Stomach (tissue), 9 donors: ENCODE data around the gene NATD1. TPM values are rescaled to one million over a fixed set of nuclear protein-coding genes. Genes with fewer than 3 reads are reported as not detected.
"Not testable (repeated sequence)": the region's sequence is repeated elsewhere in the genome, so short reads cannot be mapped to it uniquely, and the experiment has no call there.

Experiments used
- DNase-seq, 2 donors: peaks; one replicate each; pipeline versions ENCODE4 v3.0.0 to v3.0.0-alpha.2; 2013 to 2019
- H3K27ac ChIP-seq, 5 donors: fragments of 200-600 bp in 4 of 5; sonication (generic) in 4 of 5; one replicate each; pipeline ENCODE4 v1.5.1; 2013 to 2019; ENCODE audit warnings: mild to moderate bottlenecking in 1 of 5, moderate library complexity in 1 of 5
- H3K27me3 ChIP-seq, 3 donors: fragments of 200-600 bp; sonication (generic); one replicate each; pipeline ENCODE4 v1.5.1; 2017 to 2019; ENCODE audit warnings: mixed run types in 1 of 3
- H3K36me3 ChIP-seq, 4 donors: fragments of 200-600 bp; sonication (generic); 1 replicate in 3 of 4; 2 replicates in 1 of 4; pipeline ENCODE4 v1.5.1; 2016 to 2019
- H3K4me1 ChIP-seq, 4 donors: fragments of 200-600 bp; sonication (generic); one replicate each; pipeline ENCODE4 v1.5.1; 2016 to 2019
- H3K4me3 ChIP-seq, 4 donors: fragments of 200-600 bp; sonication (generic) in 3 of 4; one replicate each; pipeline ENCODE4 v1.5.1; 2016 to 2019; ENCODE audit warnings: mild to moderate bottlenecking in 1 of 4
- H3K9me3 ChIP-seq, 4 donors: fragments of 200-600 bp; sonication (generic); one replicate each; pipeline ENCODE4 v1.5.1; 2016 to 2019
- EP300 ChIP-seq: sonication (generic); formaldehyde crosslinking; IDR thresholded peaks from one replicate; pipeline ENCODE4 v1.6.1; 2017; ENCODE audit warnings: antibody characterized with exemption
- POLR2A ChIP-seq, 4 donors: fragments of 450-650 bp; IDR thresholded peaks; one replicate each; pipeline ENCODE4 v1.6.1; 2016; ENCODE audit warnings: antibody characterized with exemption in 4 of 4, control low read depth in 2 of 4, mild to moderate bottlenecking in 1 of 4, moderate library complexity in 1 of 4
- POLR2AphosphoS5 ChIP-seq, 3 donors: sonication (generic); formaldehyde crosslinking; IDR thresholded peaks; one replicate each; pipeline ENCODE4 v1.6.1; 2016; ENCODE audit warnings: antibody characterized with exemption in 3 of 3
- WGBS, 5 donors: extraction: QIAGEN DNeasy Blood & Tissue Kit in 3 of 5; methylation state at CpG; one replicate each; pipeline versions ENCODE4 v1.1.5 to v1.1.7; 2013 to 2018; 5-methylcytosine and 5-hydroxymethylcytosine counted together
- intact Hi-C: fragments of 100-400 bp; cut with DNase I; formaldehyde crosslinking; loops from one replicate; pipeline ENCODE4 v1.15.1; 2023; ENCODE audit warnings: low total_unique reads
- polyA plus RNA-seq, 3 donors: library from polyadenylated mRNA; stranded (reverse); fragments of 200-250 nt; gene quantifications; one replicate each; pipeline ENCODE4 v1.2.3, GENCODE V29; 2013
- total RNA-seq, 5 donors: library from RNA; depleted of rRNA; stranded (reverse); fragments of >200 nt; gene quantifications; one replicate each; pipeline versions ENCODE4 v1.1.0 to v1.2.3, GENCODE V29; 2014 to 2016
- TF ChIP-seq, protein P1 (sequence below), 7 experiments: fragments of 450-650 bp in 4 of 7; fragments of 200-600 bp in 3 of 7; sonication (generic) in 3 of 7; IDR thresholded peaks; one replicate each; pipeline ENCODE4 v1.5.1; 2016 to 2019; ENCODE audit warnings: antibody characterized with exemption in 7 of 7, control low read depth in 2 of 7, mild to moderate bottlenecking in 1 of 7
- donor health status: healthy with polysubstance abuse.
- donor health status: Bipolar disorder and iron deficiency.
- donor health status: healthy.

Gene NATD1
- total and polyA plus RNA-seq, 8 donors, result 2.2 to 9.0 (median 4.3) TPM

DNA sequence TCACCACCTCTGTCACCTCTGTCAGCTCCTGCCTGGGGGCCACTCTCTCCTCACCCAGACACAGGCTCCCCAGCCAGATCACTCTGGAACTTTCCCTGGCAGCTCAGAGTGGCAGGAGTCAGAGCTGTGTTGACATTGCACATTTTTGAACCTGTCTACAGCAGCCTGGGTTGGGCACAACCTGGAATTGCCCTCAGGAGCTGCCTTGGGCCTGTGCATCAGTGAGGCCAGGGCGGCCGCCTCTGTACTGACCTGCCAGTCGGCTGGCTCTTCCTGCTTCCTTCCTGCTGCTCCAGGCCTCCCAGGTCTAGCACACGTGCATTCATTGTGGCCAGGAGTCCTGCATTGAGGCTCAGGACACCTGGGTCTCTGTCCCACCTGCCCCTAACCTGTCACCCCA, 25.1 kb downstream of the NATD1 start:
- no peak for DNase-seq
- intact Hi-C loops, result no loop called here
- Histone ChIP-seq H3K27ac (peak overlapping the region in 1 of 5 donors; percentile 9), H3K27me3 (no peaks in the 10 kb centered on the region), H3K4me1 (no peaks in the 10 kb centered on the region), H3K4me3 (no peak overlapping the region), H3K36me3 (peaks cover 0 to 2% (median under 1%) of the 10 kb centered on the region in 4 donors), H3K9me3 (peaks cover 0 to 4% (median 0%) of the 10 kb centered on the region in 4 donors)
- TF ChIP-seq POLR2A (IDR thresholded peaks at IDR 0.05) (no peak), EP300 (no peak), POLR2AphosphoS5 (IDR thresholded peaks at IDR 0.05) (no peak)
- TF ChIP-seq, protein P1, sequence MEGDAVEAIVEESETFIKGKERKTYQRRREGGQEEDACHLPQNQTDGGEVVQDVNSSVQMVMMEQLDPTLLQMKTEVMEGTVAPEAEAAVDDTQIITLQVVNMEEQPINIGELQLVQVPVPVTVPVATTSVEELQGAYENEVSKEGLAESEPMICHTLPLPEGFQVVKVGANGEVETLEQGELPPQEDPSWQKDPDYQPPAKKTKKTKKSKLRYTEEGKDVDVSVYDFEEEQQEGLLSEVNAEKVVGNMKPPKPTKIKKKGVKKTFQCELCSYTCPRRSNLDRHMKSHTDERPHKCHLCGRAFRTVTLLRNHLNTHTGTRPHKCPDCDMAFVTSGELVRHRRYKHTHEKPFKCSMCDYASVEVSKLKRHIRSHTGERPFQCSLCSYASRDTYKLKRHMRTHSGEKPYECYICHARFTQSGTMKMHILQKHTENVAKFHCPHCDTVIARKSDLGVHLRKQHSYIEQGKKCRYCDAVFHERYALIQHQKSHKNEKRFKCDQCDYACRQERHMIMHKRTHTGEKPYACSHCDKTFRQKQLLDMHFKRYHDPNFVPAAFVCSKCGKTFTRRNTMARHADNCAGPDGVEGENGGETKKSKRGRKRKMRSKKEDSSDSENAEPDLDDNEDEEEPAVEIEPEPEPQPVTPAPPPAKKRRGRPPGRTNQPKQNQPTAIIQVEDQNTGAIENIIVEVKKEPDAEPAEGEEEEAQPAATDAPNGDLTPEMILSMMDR (IDR thresholded peaks at IDR 0.05), result no peak
- WGBS, 5 donors, result 43 to 55% (median 48%) methylated on average over 4 of the region's 4 CpGs

DNA sequence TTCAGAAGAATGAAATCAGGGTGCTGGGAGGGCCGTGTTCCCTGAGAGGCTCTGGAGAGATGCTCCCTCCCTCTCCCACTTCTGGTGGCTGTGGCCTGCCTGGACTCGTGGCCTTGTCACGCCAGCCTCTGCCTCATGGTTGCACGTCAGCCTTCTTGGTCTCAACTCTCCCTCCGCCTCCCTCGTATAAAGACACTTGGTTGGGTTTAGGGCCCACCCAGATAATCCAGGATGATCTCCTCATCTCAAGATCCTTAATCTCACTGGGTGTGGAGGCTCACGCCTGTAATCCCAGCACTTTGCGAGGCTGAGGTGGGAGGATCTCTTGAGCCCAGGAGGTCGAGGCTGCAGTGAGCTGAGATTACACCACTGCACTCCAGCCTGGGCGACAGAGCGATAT, 25.9 kb downstream of the NATD1 start:
- H3K27ac ChIP-seq, intact Hi-C loops, DNase-seq, H3K4me1 ChIP-seq, H3K27me3 ChIP-seq, H3K9me3 ChIP-seq, H3K4me3 ChIP-seq: not testable (repeated sequence)
- 86 to 91% (median 89%) methylated on average over 11 of the region's 11 CpGs for WGBS, 5 donors
- H3K36me3 ChIP-seq, result peaks cover 0 to 11% (median 7%) of the 10 kb centered on the region in 4 donors

DNA sequence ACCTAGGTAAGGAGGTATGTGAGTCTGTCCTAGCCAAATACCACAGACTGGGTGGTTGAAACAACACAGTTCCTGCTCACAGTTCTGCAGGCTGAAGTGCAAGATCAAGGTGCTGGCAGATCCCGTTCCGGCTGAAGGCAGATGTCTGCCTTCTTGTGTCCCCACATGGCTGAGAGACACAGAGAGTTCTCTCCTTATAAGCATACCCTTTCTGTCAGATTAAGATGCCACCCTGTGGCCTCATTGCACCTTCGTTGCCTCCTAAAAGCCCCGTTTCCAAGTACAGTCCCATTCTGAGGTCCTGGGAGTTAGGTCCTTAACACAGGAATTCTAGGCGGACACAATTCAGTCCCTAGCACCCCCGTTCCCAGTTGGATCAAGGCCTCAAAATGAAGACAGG, 30.1 kb downstream of the NATD1 start:
- intact Hi-C loops, result no loop called here

DNA sequence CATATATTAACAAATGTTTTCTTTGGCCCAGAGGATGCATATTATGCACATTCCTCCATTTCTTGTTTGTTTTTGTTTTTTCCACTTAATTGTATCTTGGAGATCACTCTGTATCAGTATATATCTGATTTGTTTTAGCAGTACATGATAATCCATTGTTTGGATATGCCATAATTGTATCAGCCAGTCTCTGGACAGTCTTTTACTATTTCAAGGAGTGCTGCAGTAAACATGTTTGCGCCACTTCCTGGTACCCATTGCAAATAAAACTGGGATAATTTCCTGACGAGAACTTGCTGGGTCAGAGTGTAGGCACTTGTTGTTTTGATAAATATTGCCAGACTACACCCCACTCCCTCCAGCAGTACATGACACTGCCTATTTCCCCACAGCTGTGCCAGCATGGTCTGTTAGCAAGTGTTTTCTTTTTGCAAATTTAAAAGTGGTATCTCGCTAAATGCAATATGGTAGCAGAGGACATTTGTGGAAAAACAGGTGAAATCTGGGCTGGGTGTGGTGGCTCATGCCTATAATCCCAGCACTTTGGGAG, 34.3 kb downstream of the NATD1 start:
- intact Hi-C loops, result loop anchor here (10.0 kb wide), 1 partner anchor 94 kb away; the partner anchor contains the start of gene DHRS7B
- Histone ChIP-seq H3K4me1 (peaks cover 8 to 42% (median 25%) of the 10 kb centered on the region in 4 donors), H3K27me3 (no peaks in the 10 kb centered on the region), H3K36me3 (peaks cover 0 to 31% (median 22%) of the 10 kb centered on the region in 4 donors), H3K9me3 (no peaks in the 10 kb centered on the region), H3K4me3 (no peak overlapping the region), H3K27ac (no peak overlapping the region)
- no peak for TF ChIP-seq POLR2AphosphoS5 (IDR thresholded peaks at IDR 0.05)
- TF ChIP-seq, protein P1 (IDR thresholded peaks at IDR 0.05), result no peak
- TF ChIP-seq POLR2A (IDR thresholded peaks at IDR 0.05), result no peak
- no peak for TF ChIP-seq EP300
- 65 to 75% (median 69%) methylated on average over 3 of the region's 3 CpGs for WGBS, 5 donors
- DNase-seq, result no peak

More for the DNA sequence above, 30.1 kb downstream of the NATD1 start:
- TF ChIP-seq EP300 (no peak), POLR2A (IDR thresholded peaks at IDR 0.05) (no peak)
- TF ChIP-seq, protein P1 (IDR thresholded peaks at IDR 0.05), result no peak
- Histone ChIP-seq H3K4me1 (peaks cover 0 to 12% (median 8%) of the 10 kb centered on the region in 4 donors), H3K27me3 (no peaks in the 10 kb centered on the region), H3K36me3 (peaks cover 0 to 31% (median 22%) of the 10 kb centered on the region in 4 donors), H3K9me3 (no peaks in the 10 kb centered on the region), H3K27ac (no peak overlapping the region), H3K4me3 (no peak overlapping the region)
- no peak for DNase-seq
- WGBS, 5 donors, result 91 to 97% (median 95%) methylated on average over 5 to 6 of the region's 6 CpGs

DNA sequence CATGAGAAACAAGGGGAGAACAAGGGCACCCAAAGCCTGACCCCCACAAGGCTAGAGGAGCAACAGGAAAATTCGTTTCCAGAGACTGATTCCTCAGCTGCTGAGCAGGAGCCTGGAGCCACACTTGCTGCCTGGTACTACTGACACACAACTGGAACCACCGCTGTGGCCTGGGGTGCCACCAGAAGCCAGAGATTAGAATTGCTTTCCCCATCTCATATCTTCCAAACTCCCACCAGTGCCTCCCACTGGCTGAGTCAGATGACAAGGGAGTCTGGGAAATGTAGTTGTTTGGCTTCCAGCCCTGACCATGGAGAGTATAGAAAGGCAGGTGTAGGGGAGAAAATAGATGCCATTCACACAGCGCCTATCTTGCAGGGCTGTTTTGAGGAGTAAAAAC, 35.1 kb downstream of the NATD1 start:
- intact Hi-C loops, result loop anchor here (10.0 kb wide), 1 partner anchor 93 kb away; the partner anchor contains the start of gene DHRS7B
- Histone ChIP-seq H3K4me3 (no peak overlapping the region), H3K27me3 (no peaks in the 10 kb centered on the region), H3K4me1 (peaks cover 11 to 45% (median 29%) of the 10 kb centered on the region in 4 donors), H3K27ac (no peak overlapping the region), H3K9me3 (no peaks in the 10 kb centered on the region), H3K36me3 (peaks cover 0 to 28% (median 21%) of the 10 kb centered on the region in 4 donors)
- TF ChIP-seq EP300 (no peak), POLR2AphosphoS5 (IDR thresholded peaks at IDR 0.05) (no peak), POLR2A (IDR thresholded peaks at IDR 0.05) (no peak)
- TF ChIP-seq, protein P1 (IDR thresholded peaks at IDR 0.05), result no peak
- DNase-seq, result no peak
- 55 to 74% (median 61%) methylated on average over 3 of the region's 3 CpGs for WGBS, 5 donors
